Endothelial cell of umbilical vein (primary cell): ENCODE data around the gene MFN2. TPM values are rescaled to one million over a fixed set of nuclear protein-coding genes. Genes with fewer than 3 reads are reported as not detected.

Source experiments
- BruUV-seq: library from RNA; stranded (reverse); fragments of 400-500 nt; replicated peaks from 2 replicates; lab custom pipeline; 2021; lab: Mats Ljungman, UMichigan
- CTCF ChIA-PET: fragments of 300-600, 350-600 bp; sonication (Branson Sonifier 250); formaldehyde crosslinking; loops from one replicate; lab custom pipeline; 2021; ENCODE audit warnings: antibody characterized with exemption, inconsistent platforms; lab: Charles Lee
- POLR2A ChIA-PET: fragments of 300-600, 350-600 bp; sonication (Branson Sonifier 250); formaldehyde crosslinking; loops from one replicate; lab custom pipeline; 2021; ENCODE audit warnings: antibody characterized with exemption, inconsistent platforms; lab: Charles Lee
- DNase-seq: peaks from one replicate; pipeline ENCODE4 v3.0.0-alpha.2; 2011; ENCODE audit warnings: low read depth, low spot score
- FAIRE-seq: peaks from 2 replicates; lab custom pipeline; 2011; peaks lifted over from hg19 to GRCh38; lab: Jason Lieb, UNC
- H2AFZ ChIP-seq: 2 replicates; pipeline ENCODE4 v1.6.0; 2012; ENCODE audit warnings: low read depth, low read length, control low read depth, inconsistent platforms
- H3K27ac ChIP-seq: 2 replicates; pipeline ENCODE4 v1.5.1; 2011; ENCODE audit warnings: low read depth, mild to moderate bottlenecking, control low read depth, low read length, moderate library complexity; ENCODE audit not compliant: insufficient read depth
- H3K27me3 ChIP-seq, 2 experiments: 2 replicates each; pipeline versions ENCODE4 v1.6.0 to v1.6.1; 2011; ENCODE audit warnings: low read length in 2 of 2, mixed read lengths in 1 of 2; ENCODE audit not compliant: control insufficient read depth in 2 of 2, insufficient read depth in 2 of 2
- H3K36me3 ChIP-seq, 2 experiments: 2 replicates in 1 of 2; 3 replicates in 1 of 2; pipeline ENCODE4 v1.5.1; 2011; ENCODE audit warnings: low read length in 2 of 2, mild to moderate bottlenecking in 1 of 2, moderate library complexity in 1 of 2; ENCODE audit not compliant: control insufficient read depth in 2 of 2, insufficient read depth in 2 of 2; ENCODE audit errors: extremely low read depth in 1 of 2
- H3K4me1 ChIP-seq: 3 replicates; pipeline ENCODE4 v1.5.1; 2011; ENCODE audit warnings: mild to moderate bottlenecking, low read length; ENCODE audit not compliant: control insufficient read depth, insufficient read depth; ENCODE audit errors: extremely low read depth
- H3K4me2 ChIP-seq: 2 replicates; pipeline ENCODE4 v1.6.1; 2011; ENCODE audit warnings: low read length, control low read depth, mixed read lengths; ENCODE audit not compliant: insufficient read depth
- H3K4me3 ChIP-seq, 3 experiments: fragments of 200-600 bp in 1 of 3; sonication (generic), shearing (Covaris generic) in 1 of 3; replicated peaks in 1 of 3; 2 replicates each; pipeline ENCODE4 v1.5.1; 2011 to 2016; ENCODE audit warnings: control low read depth in 3 of 3, low read length in 3 of 3, mild to moderate bottlenecking in 2 of 3, inconsistent platforms in 1 of 3, low read depth in 1 of 3, moderate library complexity in 1 of 3; ENCODE audit not compliant: insufficient read depth in 1 of 3
- H3K79me2 ChIP-seq: 2 replicates; pipeline ENCODE4 v1.6.0; 2012; ENCODE audit warnings: low read length, inconsistent platforms; ENCODE audit not compliant: control insufficient read depth, insufficient read depth
- H3K9ac ChIP-seq: replicated peaks from 2 replicates; pipeline ENCODE3; 2011; ENCODE audit warnings: low read length, control low read depth; ENCODE audit not compliant: insufficient read depth; ENCODE audit errors: extremely low read depth
- H3K9me1 ChIP-seq: replicated peaks from 3 replicates; pipeline ENCODE4 v1.6.0; 2011; ENCODE audit warnings: mild to moderate bottlenecking, low read length; ENCODE audit not compliant: control insufficient read depth, insufficient read depth; ENCODE audit errors: extremely low read depth
- H3K9me3 ChIP-seq: replicated peaks from 2 replicates; pipeline ENCODE4 v1.5.1; 2012; ENCODE audit warnings: low read length, inconsistent platforms; ENCODE audit not compliant: control insufficient read depth, insufficient read depth
- H4K20me1 ChIP-seq: replicated peaks from 2 replicates; pipeline ENCODE3; 2011; ENCODE audit warnings: mild to moderate bottlenecking, low read length; ENCODE audit not compliant: control insufficient read depth, insufficient read depth; ENCODE audit errors: extremely low read depth
- FOS ChIP-seq: IDR thresholded peaks from 2 replicates; pipeline ENCODE4 v1.6.1; 2011; ENCODE audit warnings: mild to moderate bottlenecking, low read length, moderate library complexity, borderline replicate concordance; ENCODE audit not compliant: insufficient read depth
- GATA2 ChIP-seq: IDR thresholded peaks from 2 replicates; pipeline ENCODE4 v1.7.0; 2011; ENCODE audit warnings: low read depth, mild to moderate bottlenecking, moderate library complexity, mixed read lengths, low read length; ENCODE audit not compliant: insufficient read length, insufficient read depth
- JUN ChIP-seq: IDR thresholded peaks from 2 replicates; pipeline ENCODE4 v1.6.1; 2011; ENCODE audit warnings: borderline replicate concordance, low read depth; ENCODE audit not compliant: insufficient read length, insufficient read depth
- MAX ChIP-seq: IDR thresholded peaks from 2 replicates; pipeline ENCODE4 v1.6.1; 2011; ENCODE audit not compliant: insufficient read depth, insufficient read length
- MYC ChIP-seq: IDR thresholded peaks from one replicate; pipeline ENCODE4 v1.6.1; 2011; ENCODE audit warnings: mild to moderate bottlenecking, low read depth, low read length
- POLR2A ChIP-seq: IDR thresholded peaks from 2 replicates; pipeline ENCODE4 v1.6.1; 2012; ENCODE audit warnings: low read depth, mild to moderate bottlenecking, control low read depth, low read length
- POLR2AphosphoS5 ChIP-seq: IDR thresholded peaks from 2 replicates; pipeline ENCODE4 v1.6.1; 2012; ENCODE audit warnings: low read depth, mild to moderate bottlenecking, control low read depth, low read length, moderate library complexity; ENCODE audit not compliant: insufficient read depth
- dilution Hi-C: fragments of 300-500 bp; cut with MboI; formaldehyde crosslinking; loops from one replicate; pipeline ENCODE4 v1.15.0; 2019; ENCODE audit warnings: low sequenced_read_pairs; ENCODE audit not compliant: extremely low pct_ligation_motif_present
- intact Hi-C: fragments of 100-400 bp; cut with micrococcal nuclease; formaldehyde crosslinking; loops from one replicate; pipeline ENCODE4 v1.10.0; 2022
- microRNA-seq: library from miRNA; unstranded; fragments of <30 nt; microRNA quantifications from one replicate; pipeline ENCODE4 v1.2.0, GENCODE V29; 2021; ENCODE audit warnings: borderline number of aligned reads, borderline replicate concordance
- polyA plus RNA-seq, 4 experiments: library from polyadenylated mRNA; depleted of rRNA in 3 of 4; stranded (reverse) in 3 of 4; unstranded in 1 of 4; fragments of >200 nt; gene quantifications; 2 replicates each; pipeline versions ENCODE4 v1.2.1 to v1.2.3, GENCODE V29; 2011 to 2012; ENCODE audit warnings: missing spikeins in 1 of 4
- small RNA-seq: library from RNA; depleted of rRNA; stranded (forward); fragments of <200 nt; gene quantifications from one replicate; pipeline ENCODE3, GENCODE V24; 2012; ENCODE audit warnings: low replicate concordance, low read depth; ENCODE audit not compliant: insufficient read depth, insufficient read length
- total RNA-seq: library from RNA; stranded (reverse); gene quantifications from 2 replicates; pipeline ENCODE4 v1.2.3, GENCODE V29; 2021
- TF ChIP-seq, protein P1 (sequence below), 2 donors: IDR thresholded peaks; 1 replicate in 1 of 2; 2 replicates in 1 of 2; pipeline ENCODE4 v1.5.1; 2011; ENCODE audit warnings: low read length in 2 of 2, mild to moderate bottlenecking in 2 of 2, moderate library complexity in 2 of 2, control low read depth in 1 of 2, inconsistent platforms in 1 of 2, low read depth in 1 of 2; ENCODE audit not compliant: insufficient read depth in 1 of 2; ENCODE audit errors: extremely low read depth in 1 of 2

The MFN2 gene
- total and polyA plus RNA-seq, 2 donors (not counting 3 experiments of a cell fraction or from before 2014, with no cell fraction given), result 51.4 to 82.4 TPM

DNA sequence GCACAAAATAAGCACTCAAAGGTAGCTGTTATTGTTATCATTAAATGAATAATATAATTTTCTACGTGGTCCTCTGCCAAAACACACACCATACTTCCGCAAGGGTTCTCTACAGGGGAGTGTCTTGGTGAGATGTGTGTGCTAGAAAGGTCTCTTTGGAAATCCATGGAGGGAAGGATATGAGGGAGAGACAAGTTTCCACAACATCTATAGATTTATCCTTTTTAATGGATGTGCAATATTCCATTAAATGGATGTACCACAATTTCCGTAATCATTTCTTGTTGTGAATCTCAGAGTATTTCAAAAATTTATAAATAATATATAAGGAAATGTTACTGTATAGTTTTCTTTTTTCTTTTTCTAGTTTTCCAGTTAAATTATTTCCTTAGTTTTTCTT lies 80.3 kb downstream of the MFN2 start:
- no peak overlapping the region for H3K4me3 ChIP-seq
- H2AFZ ChIP-seq, result no peak overlapping the region
- H3K9me3 ChIP-seq, result no peaks in the 10 kb centered on the region
- CTCF ChIA-PET, result no interaction called here
- no peak overlapping the region for H3K4me2 ChIP-seq
- H3K9me1 ChIP-seq, result no peaks in the 10 kb centered on the region
- FAIRE-seq (no peak), DNase-seq (no peak)
- H3K27me3 ChIP-seq, result peaks cover 28 to 31% of the 10 kb centered on the region in 2 experiments
- TF ChIP-seq FOS (no peak), MAX (no peak), POLR2A (no peak), MYC (no peak), JUN (no peak), POLR2AphosphoS5 (no peak), GATA2 (no peak)
- TF ChIP-seq, protein P1, sequence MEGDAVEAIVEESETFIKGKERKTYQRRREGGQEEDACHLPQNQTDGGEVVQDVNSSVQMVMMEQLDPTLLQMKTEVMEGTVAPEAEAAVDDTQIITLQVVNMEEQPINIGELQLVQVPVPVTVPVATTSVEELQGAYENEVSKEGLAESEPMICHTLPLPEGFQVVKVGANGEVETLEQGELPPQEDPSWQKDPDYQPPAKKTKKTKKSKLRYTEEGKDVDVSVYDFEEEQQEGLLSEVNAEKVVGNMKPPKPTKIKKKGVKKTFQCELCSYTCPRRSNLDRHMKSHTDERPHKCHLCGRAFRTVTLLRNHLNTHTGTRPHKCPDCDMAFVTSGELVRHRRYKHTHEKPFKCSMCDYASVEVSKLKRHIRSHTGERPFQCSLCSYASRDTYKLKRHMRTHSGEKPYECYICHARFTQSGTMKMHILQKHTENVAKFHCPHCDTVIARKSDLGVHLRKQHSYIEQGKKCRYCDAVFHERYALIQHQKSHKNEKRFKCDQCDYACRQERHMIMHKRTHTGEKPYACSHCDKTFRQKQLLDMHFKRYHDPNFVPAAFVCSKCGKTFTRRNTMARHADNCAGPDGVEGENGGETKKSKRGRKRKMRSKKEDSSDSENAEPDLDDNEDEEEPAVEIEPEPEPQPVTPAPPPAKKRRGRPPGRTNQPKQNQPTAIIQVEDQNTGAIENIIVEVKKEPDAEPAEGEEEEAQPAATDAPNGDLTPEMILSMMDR (IDR thresholded peaks at IDR 0.05; ENCODE audit: extremely low read depth in 1 of 2, insufficient read depth in 1 of 2, low read depth in 1 of 2, low read length in 2 of 2), result no peak
- no peak overlapping the region for H3K9ac ChIP-seq
- H3K4me1 ChIP-seq, result no peaks in the 10 kb centered on the region
- no TSS peak for BruUV-seq
- H3K36me3 ChIP-seq, result no peaks in the 10 kb centered on the region
- intact Hi-C loops (no loop called here), dilution Hi-C loops (no loop called here)
- no peaks in the 10 kb centered on the region for H4K20me1 ChIP-seq
- H3K79me2 ChIP-seq, result no peaks in the 10 kb centered on the region
- no peak overlapping the region for H3K27ac ChIP-seq
- POLR2A ChIA-PET, result no interaction called here

Small RNAs within 50 kb of the gene (microRNA-seq; reads per million reads assigned to microRNA genes)
- gene MIR6729, result not detected

Small RNAs within 50 kb of the gene (small RNA-seq; reads per million reads assigned to genes)
- not detected for gene AL096840.1
- not detected for gene MIR6729
- gene RF00019, result not detected
- gene RN7SL649P, result not detected

Other genes with a start within 250 kb of the MFN2 start
- gene AGTRAP, start 244.3 kb upstream of the MFN2 start, total RNA-seq, result 40.3 and 41.6 TPM in 2 replicates
- gene AGTRAP, start 244.3 kb upstream of the MFN2 start, polyA plus RNA-seq, result 101 and 145 TPM in 2 replicates
- not detected in 2 replicates for gene C1orf167, start 218.3 kb upstream of the MFN2 start, total RNA-seq
- not detected in 2 replicates for gene C1orf167, start 218.3 kb upstream of the MFN2 start, polyA plus RNA-seq
- gene MTHFR, start 174.5 kb upstream of the MFN2 start, total RNA-seq, result 25.3 and 26.5 TPM in 2 replicates
- gene MTHFR, start 174.5 kb upstream of the MFN2 start, polyA plus RNA-seq, result 13.8 and 14.8 TPM in 2 replicates
- gene CLCN6, start 174.3 kb upstream of the MFN2 start, total RNA-seq, result 41.2 and 43.3 TPM in 2 replicates
- gene CLCN6, start 174.3 kb upstream of the MFN2 start, polyA plus RNA-seq, result 17.7 and 20.4 TPM in 2 replicates
- gene NPPA, start 132.7 kb upstream of the MFN2 start, total RNA-seq, result not detected in 2 replicates
- not detected in 2 replicates for gene NPPA, start 132.7 kb upstream of the MFN2 start, polyA plus RNA-seq
- gene NPPB, start 121.5 kb upstream of the MFN2 start, total RNA-seq, result not detected in 2 replicates
- not detected in 2 replicates for gene NPPB, start 121.5 kb upstream of the MFN2 start, polyA plus RNA-seq
- 52.9 and 56.1 TPM in 2 replicates for gene KIAA2013, start 54.0 kb upstream of the MFN2 start, total RNA-seq
- gene KIAA2013, start 54.0 kb upstream of the MFN2 start, polyA plus RNA-seq, result 137 and 194 TPM in 2 replicates
- gene PLOD1, start 45.7 kb upstream of the MFN2 start, total RNA-seq, result 245 and 260 TPM in 2 replicates
- gene PLOD1, start 45.7 kb upstream of the MFN2 start, polyA plus RNA-seq, result 412 and 424 TPM in 2 replicates
- gene MIIP, start 39.1 kb downstream of the MFN2 start, total RNA-seq, result 30.1 and 32.3 TPM in 2 replicates
- 39.1 and 52.1 TPM in 2 replicates for gene MIIP, start 39.1 kb downstream of the MFN2 start, polyA plus RNA-seq
- not detected in 2 replicates for gene TNFRSF8, start 82.9 kb downstream of the MFN2 start, total RNA-seq
- 0.35 and 0.47 TPM in 2 replicates for gene TNFRSF8, start 82.9 kb downstream of the MFN2 start, polyA plus RNA-seq
- 65.9 and 66.0 TPM in 2 replicates for gene TNFRSF1B, start 186.5 kb downstream of the MFN2 start, total RNA-seq
- 53.6 and 65.3 TPM in 2 replicates for gene TNFRSF1B, start 186.5 kb downstream of the MFN2 start, polyA plus RNA-seq
- 41.7 and 48.5 TPM in 2 replicates for gene VPS13D, start 249.6 kb downstream of the MFN2 start, total RNA-seq
- gene VPS13D, start 249.6 kb downstream of the MFN2 start, polyA plus RNA-seq, result 12.7 and 13.6 TPM in 2 replicates